Measurements from ENCODE around the gene ARID3A.
"Not testable (repeated sequence)": the region's sequence is repeated elsewhere in the genome, so short reads cannot be mapped to it uniquely, and the experiment has no call there.

Gene ARID3A

GRCh38 chr19:1019616-1019961, 93.8 kb downstream of the ARID3A start:
- DNase-seq (ENCODE audit: low read depth), result no peak

- DNase-seq (ENCODE audit: low read depth), result no peak
Measured at GRCh38 chr19:1019980-1020867, 94.4 kb downstream of the ARID3A start.

GRCh38 chr19:1020868-1021425, 95.1 kb downstream of the ARID3A start, which contains the start of gene TMEM259:
TMEM259 (minus strand) TSS chr19:1021123; CDS start chr19:1020996, 127 bp downstream.
- DNase-seq (ENCODE audit: low read depth), result peak; percentile 91

- DNase-seq (ENCODE audit: low read depth), result not testable (repeated sequence)
Measured at GRCh38 chr19:1023883-1024188, 98.0 kb downstream of the ARID3A start.

- DNase-seq (ENCODE audit: low read depth), result not testable (repeated sequence)
Measured at GRCh38 chr19:1025080-1025479, 99.2 kb downstream of the ARID3A start.
